SU-DHL-6 (cell line): Measurements from ENCODE around the gene RAPGEF4.

Experiments used
- H2AFZ ChIP-seq: fragments of 200-600 bp; sonication (generic); 2 replicates; pipeline ENCODE4 v1.6.1; 2014; ENCODE audit warnings: low read depth, mild to moderate bottlenecking, moderate library complexity, mixed read lengths, antibody characterized with exemption, low read length; ENCODE audit not compliant: severe bottlenecking
- H3F3A ChIP-seq: fragments of 200-600 bp; shearing (Covaris generic); 2 replicates; pipeline ENCODE4 v1.6.0; 2016; ENCODE audit warnings: antibody characterized with exemption, mild to moderate bottlenecking; ENCODE audit not compliant: insufficient read depth
- H3K27ac ChIP-seq: fragments of 200-600 bp; sonication (generic); 2 replicates; pipeline ENCODE4 v1.5.1; 2016; ENCODE audit warnings: low read depth, mild to moderate bottlenecking, low read length, moderate library complexity, mixed read lengths
- H3K27me3 ChIP-seq: fragments of 200-600 bp; sonication (generic), shearing (Covaris generic); 2 replicates; pipeline ENCODE4 v1.6.0; 2014; ENCODE audit warnings: mild to moderate bottlenecking, low read length
- H3K36me3 ChIP-seq: fragments of 200-600 bp; sonication (generic); 2 replicates; pipeline ENCODE4 v1.6.1; 2014; ENCODE audit warnings: mild to moderate bottlenecking, low read length, mixed read lengths
- H3K4me2 ChIP-seq: fragments of 300-600, 200-600 bp; shearing (Covaris generic), sonication (generic); 2 replicates; pipeline ENCODE4 v1.6.0; 2014; ENCODE audit warnings: low read length, low read depth, mild to moderate bottlenecking; ENCODE audit not compliant: poor library complexity, severe bottlenecking
- H3K4me3 ChIP-seq: fragments of 200-600 bp; sonication (generic); 2 replicates; pipeline ENCODE4 v1.5.1; 2014; ENCODE audit warnings: antibody characterized with exemption, low read length, mild to moderate bottlenecking, mixed read lengths; ENCODE audit not compliant: insufficient read depth, poor library complexity, severe bottlenecking
- H3K79me2 ChIP-seq: fragments of 200-600 bp; sonication (generic); 2 replicates; pipeline ENCODE4 v1.6.1; 2014; ENCODE audit warnings: mild to moderate bottlenecking, low read length, moderate library complexity; ENCODE audit not compliant: insufficient read depth
- H3K9ac ChIP-seq: fragments of 200-600 bp; sonication (generic); 2 replicates; pipeline ENCODE4 v1.7.0; 2014; ENCODE audit warnings: mild to moderate bottlenecking, low read length
- H3K9me2 ChIP-seq: fragments of 200-600 bp; sonication (generic); replicated peaks from 2 replicates; pipeline ENCODE4 v1.6.1; 2014; ENCODE audit warnings: low read length; ENCODE audit not compliant: insufficient read depth
- H3K9me3 ChIP-seq: fragments of 200-600 bp; sonication (generic); 2 replicates; pipeline ENCODE4 v1.6.1; 2014; ENCODE audit warnings: low read length, mixed read lengths; ENCODE audit not compliant: insufficient read depth
- H4K20me1 ChIP-seq: fragments of 200-600 bp; sonication (generic); 2 replicates; pipeline ENCODE4 v1.6.1; 2014; ENCODE audit warnings: low read depth, mild to moderate bottlenecking, antibody characterized with exemption, low read length, moderate library complexity, mixed read lengths
- EZH2phosphoT487 ChIP-seq: fragments of 200-600 bp; sonication (generic), shearing (Covaris generic); conservative IDR thresholded peaks from 2 replicates; pipeline ENCODE4 v1.6.1; 2018; ENCODE audit warnings: mild to moderate bottlenecking, antibody characterized with exemption, low read length, moderate library complexity, mixed read lengths
- TF ChIP-seq, protein P1 (sequence below): fragments of 200-600 bp; sonication (generic); IDR thresholded peaks from one replicate; pipeline ENCODE4 v1.5.1; 2017; ENCODE audit warnings: antibody characterized with exemption, mild to moderate bottlenecking, low read length, moderate library complexity; ENCODE audit not compliant: insufficient read depth, poor library complexity, severe bottlenecking

RAPGEF4 gene

DNA sequence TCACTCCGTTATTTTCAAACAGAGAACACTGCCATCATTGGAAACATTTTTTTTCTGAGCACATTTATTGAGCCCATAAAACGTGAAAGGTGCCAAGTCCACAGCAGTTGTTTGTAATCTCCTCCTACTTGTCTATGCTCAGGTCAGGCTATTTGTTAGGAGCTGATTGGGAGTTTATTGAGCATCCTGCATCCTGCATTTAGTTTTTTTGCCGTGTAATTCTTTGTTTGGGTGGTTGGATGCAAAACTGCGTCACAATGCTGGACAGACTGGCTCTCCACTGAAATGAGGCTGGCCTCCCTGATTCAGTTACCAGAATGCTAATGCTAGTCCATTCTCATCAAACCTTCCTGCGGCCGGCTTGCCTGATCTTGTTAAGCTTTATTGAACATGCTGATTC lies 71.4 kb downstream of the RAPGEF4 start:
- Histone ChIP-seq H3K9ac (no peak overlapping the region), H3K36me3 (no peaks in the 10 kb centered on the region), H3K27me3 (no peaks in the 10 kb centered on the region), H3K27ac (no peak overlapping the region), H3K4me3 (no peak overlapping the region), H2AFZ (no peak overlapping the region), H3F3A (no peaks in the 10 kb centered on the region), H3K9me3 (no peaks in the 10 kb centered on the region), H3K4me2 (no peak overlapping the region), H3K9me2 (no peaks in the 10 kb centered on the region), H3K79me2 (no peaks in the 10 kb centered on the region), H4K20me1 (no peaks in the 10 kb centered on the region)
- TF ChIP-seq, protein P1, sequence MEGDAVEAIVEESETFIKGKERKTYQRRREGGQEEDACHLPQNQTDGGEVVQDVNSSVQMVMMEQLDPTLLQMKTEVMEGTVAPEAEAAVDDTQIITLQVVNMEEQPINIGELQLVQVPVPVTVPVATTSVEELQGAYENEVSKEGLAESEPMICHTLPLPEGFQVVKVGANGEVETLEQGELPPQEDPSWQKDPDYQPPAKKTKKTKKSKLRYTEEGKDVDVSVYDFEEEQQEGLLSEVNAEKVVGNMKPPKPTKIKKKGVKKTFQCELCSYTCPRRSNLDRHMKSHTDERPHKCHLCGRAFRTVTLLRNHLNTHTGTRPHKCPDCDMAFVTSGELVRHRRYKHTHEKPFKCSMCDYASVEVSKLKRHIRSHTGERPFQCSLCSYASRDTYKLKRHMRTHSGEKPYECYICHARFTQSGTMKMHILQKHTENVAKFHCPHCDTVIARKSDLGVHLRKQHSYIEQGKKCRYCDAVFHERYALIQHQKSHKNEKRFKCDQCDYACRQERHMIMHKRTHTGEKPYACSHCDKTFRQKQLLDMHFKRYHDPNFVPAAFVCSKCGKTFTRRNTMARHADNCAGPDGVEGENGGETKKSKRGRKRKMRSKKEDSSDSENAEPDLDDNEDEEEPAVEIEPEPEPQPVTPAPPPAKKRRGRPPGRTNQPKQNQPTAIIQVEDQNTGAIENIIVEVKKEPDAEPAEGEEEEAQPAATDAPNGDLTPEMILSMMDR = no peak
- no peak for TF ChIP-seq EZH2phosphoT487

DNA sequence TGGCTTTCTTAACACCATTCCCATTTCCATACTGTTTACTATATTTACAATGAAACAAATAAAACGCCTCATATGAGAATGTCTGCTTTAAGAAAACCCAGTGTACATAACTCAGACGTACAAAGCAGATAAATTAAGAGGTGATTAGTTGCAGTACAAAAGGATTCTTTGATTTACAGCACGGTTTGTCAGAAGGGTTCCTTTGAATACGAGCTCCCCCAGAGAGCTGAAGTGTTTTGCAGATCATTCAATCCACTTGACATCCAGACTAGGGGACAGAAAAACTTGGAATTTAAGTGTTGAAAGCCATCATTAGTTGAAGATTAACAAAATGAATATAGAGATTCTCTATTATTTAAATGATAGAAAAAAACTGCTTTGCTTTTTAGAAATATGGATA lies 72.5 kb downstream of the RAPGEF4 start:
- no peak overlapping the region for H2AFZ ChIP-seq
- H3K9me3 ChIP-seq = no peaks in the 10 kb centered on the region
- no peaks in the 10 kb centered on the region for H3F3A ChIP-seq
- no peak overlapping the region for H3K27ac ChIP-seq
- no peaks in the 10 kb centered on the region for H3K27me3 ChIP-seq
- no peaks in the 10 kb centered on the region for H3K9me2 ChIP-seq
- no peak for TF ChIP-seq EZH2phosphoT487
- TF ChIP-seq, protein P1 = no peak
- no peak overlapping the region for H3K9ac ChIP-seq
- no peaks in the 10 kb centered on the region for H3K79me2 ChIP-seq
- no peak overlapping the region for H3K4me3 ChIP-seq
- no peak overlapping the region for H3K4me2 ChIP-seq
- no peaks in the 10 kb centered on the region for H3K36me3 ChIP-seq
- H4K20me1 ChIP-seq = no peaks in the 10 kb centered on the region

DNA sequence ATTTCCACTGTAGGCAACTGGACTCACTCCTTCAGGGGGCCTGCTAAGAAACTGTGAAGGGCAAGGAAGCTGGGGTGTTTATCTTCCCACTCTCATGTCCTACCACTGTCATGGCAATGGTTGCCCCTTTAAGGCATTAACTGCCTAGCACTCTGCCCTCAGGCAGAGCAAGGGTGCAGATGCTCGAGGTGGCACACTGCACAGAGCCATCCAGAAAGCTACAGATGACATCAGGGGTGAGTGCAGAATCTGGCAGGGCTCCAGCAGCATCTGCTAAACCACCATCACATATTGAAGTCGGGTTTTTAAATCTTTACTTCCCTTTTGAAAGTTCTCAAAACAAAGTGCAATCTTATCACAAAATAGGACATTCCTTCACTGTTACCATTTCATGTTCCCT lies 75.4 kb downstream of the RAPGEF4 start:
- TF ChIP-seq, protein P1 = no peak
- TF ChIP-seq EZH2phosphoT487 = no peak
- no peak overlapping the region for H2AFZ ChIP-seq
- no peaks in the 10 kb centered on the region for H3K36me3 ChIP-seq
- no peaks in the 10 kb centered on the region for H3K9me3 ChIP-seq
- no peak overlapping the region for H3K4me3 ChIP-seq
- H3K27ac ChIP-seq = no peak overlapping the region
- H3K4me2 ChIP-seq = no peak overlapping the region
- no peaks in the 10 kb centered on the region for H3F3A ChIP-seq
- no peaks in the 10 kb centered on the region for H4K20me1 ChIP-seq
- no peaks in the 10 kb centered on the region for H3K27me3 ChIP-seq
- H3K9me2 ChIP-seq = no peaks in the 10 kb centered on the region
- H3K9ac ChIP-seq = no peak overlapping the region
- no peaks in the 10 kb centered on the region for H3K79me2 ChIP-seq
